ENCODE results near the gene ARL6IP4.

The ARL6IP4 gene

GRCh38 chr12:122991623-122992275 is 11.3 kb downstream of the ARL6IP4 start:
- DNase-seq, result no peak

GRCh38 chr12:122992386-122992785 is 11.9 kb downstream of the ARL6IP4 start:
- no peak for DNase-seq

- DNase-seq, result no peak
Observed at GRCh38 chr12:122994140-122994675, 13.7 kb downstream of the ARL6IP4 start.

- no peak for DNase-seq
Observed at GRCh38 chr12:122994781-122995502, 14.5 kb downstream of the ARL6IP4 start.

GRCh38 chr12:122995503-122996187 is 15.2 kb downstream of the ARL6IP4 start:
- DNase-seq, result no peak

GRCh38 chr12:122996188-122996601 is 15.7 kb downstream of the ARL6IP4 start:
- no peak for DNase-seq

- no peak for DNase-seq
Observed at GRCh38 chr12:122996621-122997342, 16.3 kb downstream of the ARL6IP4 start.

GRCh38 chr12:122997343-122998250 is 17.1 kb downstream of the ARL6IP4 start:
- DNase-seq, result no peak

GRCh38 chr12:122998316-122998715 is 17.8 kb downstream of the ARL6IP4 start:
- DNase-seq, result no peak

GRCh38 chr12:122999196-122999946 is 18.9 kb downstream of the ARL6IP4 start:
- no peak for DNase-seq

GRCh38 chr12:122999986-123000420 is 19.5 kb downstream of the ARL6IP4 start:
- DNase-seq, result no peak

- DNase-seq, result no peak
Observed at GRCh38 chr12:123000578-123000977, 20.1 kb downstream of the ARL6IP4 start.

- DNase-seq, result no peak
Observed at GRCh38 chr12:123001464-123001863, 21.0 kb downstream of the ARL6IP4 start.

- no peak for DNase-seq
Observed at GRCh38 chr12:123003257-123003656, 22.8 kb downstream of the ARL6IP4 start.

GRCh38 chr12:123004287-123004686 is 23.8 kb downstream of the ARL6IP4 start:
- DNase-seq, result no peak

GRCh38 chr12:123005081-123005626 is 24.7 kb downstream of the ARL6IP4 start:
- no peak for DNase-seq

GRCh38 chr12:123006977-123007376 is 26.5 kb downstream of the ARL6IP4 start:
- no peak for DNase-seq

GRCh38 chr12:123010110-123010509 is 29.6 kb downstream of the ARL6IP4 start:
- no peak for DNase-seq

- DNase-seq, result no peak
Observed at GRCh38 chr12:123010681-123011080, 30.2 kb downstream of the ARL6IP4 start.

GRCh38 chr12:123011701-123012100 is 31.2 kb downstream of the ARL6IP4 start:
- DNase-seq, result no peak
